Measurements from ENCODE around the gene RIMS4.

RIMS4 gene

DNA sequence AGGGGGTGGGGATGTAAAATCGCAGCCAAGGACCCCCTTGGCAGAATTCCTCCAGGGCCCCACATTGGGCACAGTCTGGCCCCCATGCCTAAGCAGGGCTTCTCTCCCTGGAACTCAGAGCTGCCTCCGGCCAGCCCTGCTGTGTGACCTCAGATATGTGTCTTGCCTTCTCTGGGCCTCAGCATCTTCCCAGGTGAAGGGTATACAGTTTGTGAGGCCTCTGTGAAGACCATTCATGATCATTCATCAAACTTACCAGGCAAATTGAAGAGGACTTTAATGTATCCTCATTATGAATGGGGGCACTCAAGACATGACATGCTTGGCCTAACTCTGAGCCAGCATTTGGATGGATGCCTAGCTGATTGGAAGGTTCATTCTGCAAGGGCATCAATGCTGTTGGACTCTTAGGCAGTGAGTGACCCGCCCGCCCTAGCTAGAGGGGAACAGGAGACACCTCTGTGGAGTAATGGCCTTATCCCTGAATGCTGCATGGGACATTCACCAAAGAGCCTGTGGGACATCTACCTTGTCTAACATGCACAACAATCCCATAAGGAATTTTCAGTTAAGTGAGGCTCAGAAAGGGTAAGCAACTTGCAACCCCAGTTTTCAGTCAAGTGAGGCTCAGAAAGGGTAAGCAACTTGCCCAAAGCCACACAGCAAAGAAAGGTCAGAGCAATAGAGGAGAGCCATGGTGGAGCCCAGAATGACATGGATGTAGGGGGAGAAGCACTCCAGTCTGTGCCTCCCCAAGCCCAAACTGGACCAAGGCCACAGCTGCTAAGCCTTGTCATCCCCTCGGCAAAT lies 94.6 kb downstream of the RIMS4 start:
- DNase-seq: no peak

DNA sequence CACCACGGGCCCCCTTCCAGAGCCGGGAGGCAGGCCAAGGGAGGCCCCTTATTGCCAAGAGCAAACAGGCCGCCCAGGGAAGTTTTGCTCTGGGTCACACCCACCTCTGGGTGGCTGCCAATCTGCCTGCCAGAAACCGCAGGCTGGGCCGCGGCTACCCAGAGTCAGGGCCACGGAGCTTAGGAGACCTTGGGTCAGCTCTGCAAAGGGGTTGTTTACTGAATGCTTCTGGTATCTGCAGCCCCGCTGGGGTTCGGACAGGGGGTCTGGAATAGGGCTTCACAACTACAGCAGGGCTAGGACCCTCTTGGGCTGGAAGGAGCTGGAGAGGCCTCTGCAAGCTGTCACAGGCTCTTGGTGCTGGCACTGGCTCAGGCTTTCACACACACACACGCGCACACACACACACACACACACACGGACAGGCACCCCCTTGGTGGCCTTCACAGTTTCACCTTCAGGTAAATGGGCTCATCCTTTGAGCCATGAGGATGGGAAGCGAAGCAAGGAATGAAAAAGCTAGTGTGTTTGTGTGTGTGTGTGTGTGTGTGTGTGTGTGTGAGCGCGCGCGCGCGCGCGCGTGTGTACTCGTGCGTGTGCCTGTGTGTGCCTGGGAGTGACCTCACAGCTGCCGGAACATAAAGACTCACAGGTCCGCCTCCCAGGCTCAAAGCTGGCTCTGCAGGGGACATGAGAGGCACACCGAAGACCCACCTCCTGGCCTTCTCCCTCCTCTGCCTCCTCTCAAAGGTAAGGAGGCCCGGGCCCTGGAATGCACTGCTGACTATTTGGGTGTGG lies 95.4 kb downstream of the RIMS4 start, which contains the start of gene CCN5:
CCN5 (plus strand) TSS at position 669 of the 798 bp plus-strand sequence; CDS start at position 691, 22 bp downstream.
- no peak for DNase-seq

DNA sequence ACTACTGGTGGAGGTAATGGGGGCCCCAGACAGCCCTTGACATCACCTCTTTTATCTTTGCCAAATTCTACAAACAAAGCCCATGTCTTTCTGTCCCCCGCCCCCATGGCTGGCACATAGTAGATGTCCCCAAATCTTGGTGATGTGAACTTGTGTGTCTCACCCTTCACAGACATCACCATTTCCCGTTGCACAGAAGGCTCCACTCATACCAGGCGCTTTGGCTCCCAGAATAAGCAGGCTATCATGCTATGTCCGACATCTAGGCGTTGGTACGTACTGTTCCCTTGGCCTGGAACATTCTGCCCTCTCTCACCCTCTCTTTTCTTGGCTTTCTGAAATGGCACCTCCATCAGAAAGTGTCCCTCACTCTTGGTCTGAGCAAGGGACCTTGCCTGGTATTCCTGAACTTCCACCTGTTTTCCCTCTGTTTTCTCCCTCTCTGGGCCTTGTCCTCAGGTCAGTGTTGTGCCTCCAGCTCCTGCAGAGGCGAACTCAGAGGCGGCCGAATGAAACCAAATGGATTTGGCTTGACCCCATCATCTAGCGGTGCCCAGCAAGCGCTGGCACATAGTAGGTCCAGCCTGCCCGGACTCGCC lies 96.1 kb downstream of the RIMS4 start:
- DNase-seq: no peak

DNA sequence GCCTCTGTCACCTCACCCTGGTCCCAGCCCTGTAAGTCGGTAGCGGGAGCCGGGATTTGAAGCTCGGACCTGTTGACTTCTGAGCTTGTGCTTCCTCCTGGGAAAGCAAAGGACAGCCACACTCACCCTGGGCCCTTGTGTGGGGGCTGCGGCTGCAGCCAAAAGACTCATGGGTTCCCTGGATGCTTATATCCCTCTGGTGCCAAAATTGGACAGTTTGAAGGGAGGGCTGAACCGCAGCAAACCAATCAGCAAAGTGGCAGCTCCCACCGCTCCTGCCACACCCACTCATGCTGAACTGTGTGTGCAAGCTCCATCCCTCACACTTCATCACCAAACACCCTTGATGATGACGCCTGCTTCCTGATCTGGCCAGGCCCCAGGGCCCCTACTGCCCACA lies 99.1 kb downstream of the RIMS4 start:
- DNase-seq: no peak

DNA sequence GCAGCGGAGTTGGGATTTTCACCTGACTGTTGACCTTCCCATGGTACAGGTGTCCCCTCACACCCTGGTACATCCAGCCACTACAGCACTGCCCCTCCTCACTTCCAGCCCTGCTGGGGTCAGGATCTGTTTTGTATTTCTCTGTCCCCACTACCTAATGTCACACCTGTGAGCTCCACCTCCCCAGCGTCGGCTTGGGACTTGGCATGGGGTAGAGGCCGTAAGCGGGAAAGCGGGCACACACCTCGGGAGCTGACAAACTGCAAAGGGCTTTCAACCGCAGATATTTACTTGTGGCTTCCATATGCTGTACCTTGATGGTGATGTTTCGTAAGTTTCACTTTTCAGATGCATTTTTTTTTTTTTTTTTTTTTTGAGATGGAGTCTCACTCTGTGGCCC lies 100.5 kb downstream of the RIMS4 start:
- DNase-seq: no peak

DNA sequence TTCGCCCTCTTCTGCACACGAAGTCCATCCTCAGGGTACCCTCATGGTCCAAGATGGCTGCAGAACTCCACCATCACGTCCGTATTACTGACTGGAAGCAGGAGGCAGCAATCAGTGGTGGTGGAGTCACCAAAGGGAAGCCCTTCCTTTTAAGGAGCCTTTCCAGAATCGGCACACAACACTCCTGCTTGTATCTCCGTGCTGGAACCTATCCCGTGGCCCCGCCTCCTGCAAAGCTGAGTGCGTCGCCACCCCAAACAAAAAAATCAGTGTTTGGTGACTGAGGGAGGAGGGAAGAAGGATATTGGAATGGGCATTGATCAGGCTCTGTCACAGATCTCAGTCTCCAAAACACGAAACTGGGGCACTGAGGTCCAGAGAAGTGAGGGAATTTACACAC lies 101.0 kb downstream of the RIMS4 start:
- no peak for DNase-seq

DNA sequence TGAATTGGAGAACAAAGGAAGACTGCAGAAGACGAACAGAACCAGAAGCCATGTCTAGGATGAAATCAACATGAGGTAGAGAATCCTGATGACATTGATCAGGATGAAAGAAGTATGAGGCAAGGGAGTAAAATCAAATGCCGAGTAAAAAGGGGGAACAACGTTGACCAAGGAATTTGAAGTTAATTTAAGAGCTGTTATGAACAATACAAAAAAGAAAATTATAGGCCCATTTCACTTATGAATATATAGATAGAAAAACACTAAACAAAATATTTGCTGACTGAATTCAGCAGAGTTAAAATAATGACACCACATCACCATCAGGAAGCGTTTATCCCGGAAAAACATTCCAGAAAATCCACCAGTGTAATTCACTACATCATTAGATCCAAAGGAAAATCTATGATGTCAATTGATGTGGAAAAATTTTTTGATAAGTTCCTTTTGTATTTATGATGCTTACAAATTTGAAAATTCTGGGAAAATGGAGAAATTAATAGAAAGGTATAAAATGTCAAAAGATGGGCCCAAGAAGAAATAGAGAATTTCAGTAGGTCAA lies 103.2 kb downstream of the RIMS4 start:
- DNase-seq: no peak

DNA sequence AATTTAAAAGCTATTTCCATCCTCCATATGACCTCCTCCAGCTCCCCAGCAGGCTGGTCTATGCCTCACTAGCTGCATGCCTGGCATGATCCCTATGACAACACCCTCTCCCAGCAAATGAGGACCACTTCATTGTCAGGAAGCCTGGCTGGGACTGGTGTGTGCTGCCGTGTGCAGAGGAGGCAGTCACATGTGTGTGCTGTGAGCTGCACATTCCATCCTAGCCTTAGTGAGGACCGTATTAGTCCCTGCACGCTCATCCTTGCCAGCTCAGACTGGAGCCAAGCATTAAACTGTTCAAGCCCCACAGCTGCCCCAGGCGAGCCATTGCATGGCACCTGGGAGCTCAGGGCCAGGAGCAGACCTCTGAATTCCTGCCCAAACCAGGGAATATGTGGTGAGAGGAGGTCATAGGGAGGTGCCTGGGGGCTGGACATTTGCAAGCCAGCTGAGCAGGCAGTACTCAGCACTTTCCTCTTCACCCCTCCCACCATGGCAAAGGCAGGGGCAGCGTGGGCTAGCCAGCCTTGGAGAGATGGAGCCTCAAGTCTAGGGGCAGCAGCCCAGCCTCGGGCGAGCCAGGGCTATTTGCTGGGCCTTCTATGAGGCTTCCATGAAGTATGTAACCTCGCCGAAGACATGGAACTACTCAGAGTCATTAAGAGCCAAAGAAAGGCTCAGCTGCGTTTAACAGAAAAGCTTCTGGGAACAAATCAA lies 103.9 kb downstream of the RIMS4 start:
- DNase-seq: no peak

DNA sequence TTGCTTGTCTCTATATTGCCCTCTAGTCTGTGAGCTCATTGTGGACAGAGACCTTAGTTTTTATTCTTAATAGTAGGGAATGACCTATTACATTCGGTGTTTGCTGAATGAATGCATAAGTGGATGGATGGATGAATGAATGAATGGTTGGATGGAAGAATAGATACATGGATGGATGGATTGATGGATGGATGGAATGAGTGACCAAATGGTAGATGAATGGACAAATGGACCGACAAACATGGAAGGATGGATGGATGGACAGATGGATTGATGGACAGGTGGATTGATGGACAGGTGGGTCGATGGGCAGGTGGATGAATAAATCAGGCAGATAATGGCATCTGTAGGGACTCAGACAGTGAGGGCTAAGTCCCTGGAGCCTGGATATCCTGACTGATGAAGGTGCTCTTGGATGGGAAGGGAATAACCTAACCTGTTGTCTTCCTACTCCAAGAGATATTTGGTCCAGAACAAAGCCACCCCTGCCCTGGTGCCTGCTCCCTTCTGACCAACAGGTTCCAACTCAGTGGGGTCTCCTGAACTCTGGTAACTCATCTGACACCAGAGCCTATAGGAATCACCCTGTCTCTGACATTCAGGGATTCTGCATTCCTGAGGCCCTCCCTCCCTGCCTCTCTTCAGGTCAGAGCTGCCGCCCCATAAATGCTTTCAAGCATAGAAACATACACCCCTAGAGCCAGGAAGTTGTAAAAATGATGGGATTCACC lies 104.8 kb downstream of the RIMS4 start:
- no peak for DNase-seq

DNA sequence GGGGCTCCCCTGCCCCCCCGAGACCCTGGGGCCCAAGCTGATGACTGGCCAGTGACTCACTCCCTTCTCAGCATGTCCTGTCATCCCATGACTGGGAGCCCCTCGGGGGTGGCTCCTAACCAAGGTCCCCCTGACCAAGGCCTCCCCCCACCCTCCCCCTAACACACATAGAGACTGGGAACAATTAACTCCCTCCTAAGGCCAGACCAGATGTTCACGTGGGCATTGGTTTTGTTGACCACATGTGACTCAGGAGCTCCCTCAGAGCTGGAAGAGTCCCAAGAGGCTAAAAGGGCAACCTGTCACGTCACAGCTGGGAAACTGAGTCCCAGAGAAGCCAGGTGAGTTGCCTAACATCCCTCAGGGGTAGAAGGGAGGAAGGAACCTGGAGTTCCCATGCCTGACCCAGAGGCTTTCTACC lies 105.8 kb downstream of the RIMS4 start:
- no peak for DNase-seq

DNA sequence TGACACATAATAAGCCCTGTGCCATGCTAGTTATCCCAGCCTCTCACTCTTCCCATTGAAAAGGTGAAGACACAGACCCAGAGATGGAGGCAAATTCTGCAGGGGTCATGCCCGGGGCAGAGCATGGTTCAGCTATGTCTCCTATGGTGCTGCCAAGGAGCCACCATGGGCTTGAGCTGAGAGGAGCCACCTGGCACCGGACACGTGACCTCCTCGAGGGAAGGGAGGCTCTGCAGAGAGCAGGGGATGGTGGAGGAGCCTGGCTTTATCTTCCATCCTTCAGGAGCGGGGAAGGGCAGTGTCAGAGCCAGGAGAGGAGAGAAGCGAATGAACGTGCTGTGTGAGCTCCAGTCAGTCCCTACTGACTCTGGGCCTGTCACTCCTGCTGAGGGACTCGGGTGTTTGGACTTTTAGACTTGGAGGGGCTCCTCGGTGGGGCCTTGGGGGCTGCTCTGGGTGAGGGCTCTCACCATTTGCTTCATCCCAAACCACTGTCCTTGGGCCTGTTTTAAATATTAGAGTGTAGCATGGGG lies 106.3 kb downstream of the RIMS4 start:
- no peak for DNase-seq

DNA sequence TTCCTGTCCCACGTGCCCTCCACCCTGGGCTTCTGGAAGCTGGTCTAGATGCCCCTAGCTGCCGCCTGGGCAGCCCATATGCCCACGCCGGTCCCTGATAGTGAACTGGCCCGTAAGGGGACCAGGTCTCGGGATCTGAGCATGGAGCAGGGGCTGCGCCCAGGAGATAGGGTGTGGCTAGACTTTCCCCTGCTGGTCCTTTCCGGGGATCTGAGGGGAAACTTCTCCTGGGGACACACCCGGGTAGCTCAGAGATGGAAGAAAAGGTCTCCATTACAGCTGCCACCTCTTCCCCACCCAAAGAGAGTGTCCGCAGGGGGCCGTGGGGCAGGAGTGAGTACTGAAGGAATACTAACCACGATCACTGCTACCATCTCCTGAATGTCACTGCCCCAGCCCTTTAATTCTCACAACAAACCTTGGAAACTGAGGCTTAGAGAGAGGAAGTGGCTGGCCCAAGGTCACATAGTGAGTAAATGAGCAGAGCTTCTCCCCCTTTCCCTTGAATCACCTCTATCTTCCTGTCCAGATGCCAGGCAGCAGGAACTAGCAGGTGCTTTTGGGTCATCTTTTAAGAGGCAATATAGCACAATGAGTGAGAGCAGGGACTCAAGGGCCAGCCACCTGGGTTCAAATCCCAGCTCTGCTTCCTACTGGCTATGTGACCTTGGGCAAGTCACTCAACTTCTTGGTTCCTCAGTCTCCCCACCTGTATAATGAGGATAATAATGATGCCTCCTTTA lies 107.0 kb downstream of the RIMS4 start:
- DNase-seq: no peak

DNA sequence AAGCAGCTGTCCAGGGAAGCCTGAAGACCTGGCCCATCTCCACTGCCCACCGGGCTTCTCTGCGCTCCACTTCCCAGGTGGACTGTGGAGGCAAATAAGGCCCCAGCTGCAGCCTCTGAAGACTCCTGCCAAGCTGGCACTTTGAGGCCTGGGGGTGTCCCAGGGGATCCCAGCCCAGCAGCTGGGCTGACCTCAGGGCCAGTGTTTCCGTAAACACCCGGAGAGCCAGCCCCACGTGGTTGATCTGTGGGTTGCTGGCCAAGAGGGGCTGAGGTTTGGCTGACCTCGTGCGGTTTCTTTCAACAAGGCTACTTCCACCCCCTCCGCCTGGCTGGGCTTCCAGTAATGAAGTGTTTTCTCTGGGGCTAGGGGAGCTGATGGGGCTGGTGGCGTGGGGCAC lies 107.6 kb downstream of the RIMS4 start:
- DNase-seq: no peak

DNA sequence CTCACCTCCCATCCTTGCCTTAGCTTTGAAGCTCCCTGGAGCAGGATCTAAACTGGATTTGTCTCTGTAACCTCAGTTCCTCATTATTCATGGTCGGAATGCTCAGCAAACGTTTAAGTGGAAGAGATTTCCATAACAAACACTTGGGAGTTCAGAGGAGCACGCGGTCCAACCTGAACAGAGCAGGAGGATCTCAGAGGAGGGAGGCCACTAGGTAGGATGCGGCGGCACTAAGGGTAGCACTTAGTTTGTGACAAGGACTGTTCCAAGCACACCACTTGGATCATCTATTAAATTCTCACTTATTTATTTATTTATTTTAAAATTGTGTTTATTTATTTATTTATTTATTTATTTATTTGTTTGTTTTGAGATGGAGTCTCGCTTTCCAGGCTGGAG lies 108.5 kb downstream of the RIMS4 start:
- DNase-seq: no peak
